GM19463 (cell line): ENCODE measurements around the gene TFAP2E.
A peak's percentile ranks its signal among the peaks of the same experiment; 100 is the strongest.

Source experiments
- ATAC-seq: cut with Tn5 transposase; IDR thresholded peaks from one replicate; pipeline ENCODE4 v1.9.1; 2021; ENCODE audit warnings: mild to moderate bottlenecking, moderate library complexity; ENCODE audit not compliant: unreplicated experiment

TFAP2E gene

DNA sequence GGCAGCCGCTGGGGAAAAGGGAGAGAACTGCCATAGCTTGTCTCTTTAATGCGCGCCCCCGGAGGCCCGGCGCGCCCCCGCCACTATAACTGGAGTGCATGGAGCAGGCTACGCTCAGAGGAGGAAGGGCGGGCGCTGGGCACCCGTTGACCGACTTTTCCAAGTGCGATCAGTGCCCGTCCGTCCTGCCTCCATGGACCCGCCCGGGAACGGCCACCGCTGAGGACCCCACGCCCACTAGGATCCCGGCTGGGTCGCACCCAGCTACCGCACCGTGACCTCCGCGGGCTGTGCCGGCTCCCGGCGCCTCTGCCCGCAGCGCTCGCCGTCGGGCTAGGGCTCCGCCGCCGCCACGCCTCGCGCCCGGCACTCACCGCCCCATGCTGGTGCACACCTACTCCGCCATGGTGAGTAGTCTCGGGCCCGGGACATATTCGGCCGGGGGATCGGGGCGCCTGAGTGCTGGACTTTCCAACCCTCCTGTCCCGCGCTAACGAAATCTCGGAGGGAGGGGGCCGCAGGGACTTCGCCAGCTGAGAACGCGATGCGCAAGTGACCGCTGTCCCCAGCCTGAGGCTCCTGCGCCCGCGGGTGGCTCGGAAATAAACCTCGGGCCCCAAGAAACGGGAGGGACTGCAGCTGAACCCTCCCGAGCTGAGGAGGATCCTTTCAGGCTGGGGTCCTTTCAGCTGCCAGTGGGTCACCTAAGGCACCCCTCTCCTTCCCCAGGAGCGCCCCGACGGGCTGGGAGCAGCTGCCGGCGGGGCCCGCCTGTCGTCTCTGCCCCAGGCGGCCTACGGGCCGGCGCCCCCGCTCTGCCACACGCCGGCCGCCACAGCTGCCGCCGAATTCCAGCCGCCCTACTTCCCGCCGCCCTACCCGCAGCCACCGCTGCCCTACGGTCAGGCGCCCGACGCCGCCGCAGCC, at the start of gene TFAP2E:
Gene TFAP2E (plus strand): TSS at position 117 of the 927 bp plus-strand sequence. CDS start 264 bp downstream, at position 381.
- no peak for ATAC-seq

DNA sequence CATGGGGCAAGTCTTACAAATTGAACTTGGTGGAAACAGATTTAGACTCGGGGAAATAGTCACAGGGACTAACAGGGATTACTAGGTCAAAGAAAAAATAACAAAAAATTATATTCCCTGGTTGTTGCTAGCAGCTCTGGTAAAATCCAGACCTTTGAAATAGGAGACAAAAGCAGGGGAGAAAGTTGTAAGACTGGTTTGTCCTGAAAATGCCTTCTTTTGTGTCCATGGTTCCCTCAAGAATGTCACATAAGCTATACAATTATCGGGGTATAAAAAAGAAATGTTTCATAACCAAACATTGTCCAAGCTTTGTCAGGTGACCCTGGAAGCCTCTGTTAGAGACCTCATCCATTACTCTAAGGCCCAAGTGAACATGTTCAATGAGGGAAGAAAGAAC, 49.0 kb upstream of the TFAP2E start:
- ATAC-seq = no peak

DNA sequence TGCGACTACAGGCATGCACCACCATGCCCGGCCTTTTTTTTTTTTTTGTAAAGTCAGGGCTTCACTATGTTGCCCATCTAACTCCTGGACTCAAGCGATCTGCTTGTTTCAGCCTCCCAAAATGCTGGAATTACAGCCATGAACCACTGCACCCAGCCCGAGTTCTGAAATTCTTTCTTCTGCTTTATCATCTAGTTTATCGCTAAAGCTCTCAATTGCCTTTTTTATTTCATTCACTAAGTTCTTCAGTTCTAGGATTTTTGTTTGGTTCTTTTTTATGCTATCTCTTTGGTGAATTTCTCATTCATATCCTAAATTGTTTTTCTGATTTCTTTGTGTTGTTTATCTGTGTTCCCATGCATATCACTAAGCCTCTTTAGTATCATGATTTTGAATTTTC, 42.9 kb upstream of the TFAP2E start:
- ATAC-seq = no peak

DNA sequence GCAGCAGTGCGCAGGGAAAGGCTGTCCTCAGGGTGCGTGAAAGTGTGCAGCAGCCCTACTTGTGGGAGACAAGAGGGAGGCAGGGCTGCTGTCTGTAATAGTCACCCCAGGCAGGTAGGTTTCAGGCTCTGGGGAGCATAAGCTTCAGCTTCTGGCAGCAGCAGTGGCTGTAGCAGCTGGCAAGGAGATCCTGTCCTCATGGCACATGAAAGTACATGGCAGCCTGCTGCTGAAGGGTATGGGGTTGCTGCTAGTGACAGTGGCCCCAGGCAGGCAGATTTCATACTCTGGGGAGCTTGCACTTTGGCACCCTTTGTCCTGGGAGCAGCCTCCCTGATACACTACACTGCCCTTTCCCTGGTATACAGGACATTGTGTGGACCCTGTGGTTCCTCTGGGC, 42.2 kb upstream of the TFAP2E start:
- no peak for ATAC-seq

DNA sequence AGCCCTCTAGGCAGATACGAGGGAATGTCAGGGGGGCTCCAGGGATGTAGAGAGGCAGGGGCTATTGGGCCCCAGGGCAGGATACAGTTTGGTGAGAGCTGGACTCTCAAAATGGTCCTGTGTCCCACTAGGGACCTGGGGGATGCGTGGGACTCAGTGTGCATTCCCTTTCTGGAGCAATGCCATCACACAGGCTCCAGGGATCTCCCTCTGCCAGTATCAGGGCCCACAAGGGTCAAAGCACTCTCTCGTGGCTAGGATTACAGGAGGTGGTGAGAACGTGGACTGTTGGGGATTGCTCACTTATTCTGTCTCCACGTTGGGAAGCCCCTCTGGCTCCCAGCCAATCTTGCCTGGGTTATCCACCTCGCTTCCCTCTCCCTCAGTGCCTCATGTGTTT, 41.7 kb upstream of the TFAP2E start:
- no peak for ATAC-seq

DNA sequence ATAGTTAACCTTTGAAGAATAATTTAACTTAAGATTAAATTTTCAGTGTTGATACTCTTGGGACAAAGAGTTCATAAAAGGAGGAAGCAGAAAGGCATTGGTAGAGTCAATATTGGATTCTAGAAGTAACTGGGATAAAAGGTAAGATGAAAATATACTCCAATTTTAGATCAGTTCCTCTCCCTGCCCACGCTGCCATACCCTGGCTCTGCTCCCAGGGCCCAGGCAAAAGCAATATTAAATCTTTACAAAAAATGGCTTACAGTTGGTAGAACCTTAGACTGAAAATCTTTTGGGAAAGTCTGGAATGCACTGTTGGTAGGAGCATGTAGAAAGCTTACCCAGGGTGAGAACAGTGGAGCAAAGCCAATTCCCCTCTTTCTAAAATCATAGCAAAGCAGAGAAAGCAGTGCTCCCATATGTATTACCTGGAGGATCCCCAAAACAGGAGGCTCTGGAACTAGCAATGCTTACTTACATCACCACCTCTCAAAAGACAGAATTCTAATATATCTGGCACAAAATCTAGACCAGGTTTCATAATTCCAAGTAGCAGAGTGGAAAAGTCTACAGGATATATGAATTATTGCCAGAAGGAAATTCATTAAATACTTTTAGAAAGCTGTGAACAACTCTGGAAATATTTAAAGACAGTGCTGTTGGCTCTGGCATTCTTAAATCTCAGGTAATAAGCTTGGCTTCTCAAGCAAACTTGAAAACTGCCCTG, 40.5 kb upstream of the TFAP2E start:
- no peak for ATAC-seq

DNA sequence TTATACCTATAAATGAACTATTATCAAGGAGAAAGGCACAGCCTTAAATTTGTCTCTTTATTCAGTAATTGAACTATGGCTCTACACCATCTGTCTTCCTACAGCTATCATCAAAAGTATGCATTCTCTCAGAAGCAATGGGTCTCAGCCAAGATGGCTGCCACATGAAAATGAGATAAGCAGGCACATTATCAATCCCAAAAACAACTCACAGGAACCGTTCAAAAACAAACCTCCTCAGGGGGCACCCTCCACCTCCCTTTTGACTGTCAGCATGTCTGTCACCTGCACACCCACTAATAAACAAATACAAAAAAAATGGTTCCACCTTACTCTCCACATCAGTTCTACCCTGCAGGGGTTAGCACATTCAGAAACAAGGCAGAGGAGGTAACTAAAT, 39.5 kb upstream of the TFAP2E start:
- no peak for ATAC-seq

DNA sequence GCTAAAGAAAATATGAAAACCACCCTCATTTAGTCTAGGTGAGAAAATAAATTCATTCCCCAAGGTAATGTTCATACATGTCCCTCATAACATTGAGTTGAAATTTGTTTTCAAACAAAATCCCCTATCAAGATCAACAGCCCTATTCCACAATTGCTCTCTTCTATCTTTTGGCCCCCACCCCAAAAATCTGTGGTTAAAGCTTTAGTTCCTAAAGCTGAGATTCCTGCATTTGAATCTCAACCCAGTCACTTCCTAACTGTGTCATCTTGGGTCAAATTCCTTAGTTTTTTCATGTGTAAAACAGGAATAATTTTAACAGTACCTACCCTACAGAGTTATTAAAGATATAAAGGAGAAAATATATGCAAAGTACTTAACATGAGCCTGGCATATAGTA, 37.9 kb upstream of the TFAP2E start:
- ATAC-seq = no peak

DNA sequence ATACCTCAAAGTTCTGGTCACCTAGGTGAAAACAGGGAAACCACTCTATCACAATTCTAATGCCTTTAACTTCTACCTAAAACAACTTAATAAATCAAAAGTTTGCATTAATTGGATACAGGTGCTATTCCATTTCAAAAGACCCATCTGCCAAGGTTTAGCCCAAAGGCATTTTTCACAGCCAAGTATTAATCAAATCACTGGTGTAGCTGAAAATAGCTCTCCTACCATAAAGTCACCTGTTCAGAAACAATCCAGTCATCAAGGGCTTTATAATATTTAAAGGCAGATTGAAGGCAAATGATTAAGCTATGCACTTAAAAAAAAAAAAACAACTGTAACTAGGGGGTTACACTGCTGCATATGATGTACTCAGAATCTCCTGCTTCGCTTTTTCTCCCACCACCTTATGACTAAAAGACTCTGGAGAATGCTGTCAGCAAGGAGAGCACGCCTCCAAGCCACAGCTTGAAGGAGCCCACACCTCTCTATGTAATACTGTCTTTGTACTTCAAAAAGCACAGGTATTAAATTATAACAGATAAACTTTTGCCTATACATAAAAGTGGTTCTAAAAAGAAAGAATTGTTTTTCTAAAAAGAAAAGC, 36.5 kb upstream of the TFAP2E start:
- no peak for ATAC-seq

DNA sequence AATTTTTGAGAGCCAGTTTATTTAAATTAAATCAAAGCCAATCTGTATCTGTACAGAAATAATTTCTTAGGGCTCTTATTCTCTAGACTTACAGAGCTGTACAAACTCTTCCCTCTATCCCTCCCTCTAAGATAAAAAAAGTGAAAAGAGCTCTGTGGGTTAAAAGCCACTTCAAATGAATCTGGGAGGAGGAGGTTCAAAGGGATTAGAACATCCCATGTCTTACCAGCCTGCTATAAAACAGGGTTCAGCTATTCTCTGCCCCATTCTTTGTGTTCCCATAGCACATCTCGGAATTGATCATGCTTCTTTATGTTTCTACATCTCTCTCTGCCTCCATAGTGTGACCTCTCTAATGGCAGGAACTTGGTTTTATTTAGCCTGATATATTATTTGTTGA, 35.3 kb upstream of the TFAP2E start:
- ATAC-seq = no peak

DNA sequence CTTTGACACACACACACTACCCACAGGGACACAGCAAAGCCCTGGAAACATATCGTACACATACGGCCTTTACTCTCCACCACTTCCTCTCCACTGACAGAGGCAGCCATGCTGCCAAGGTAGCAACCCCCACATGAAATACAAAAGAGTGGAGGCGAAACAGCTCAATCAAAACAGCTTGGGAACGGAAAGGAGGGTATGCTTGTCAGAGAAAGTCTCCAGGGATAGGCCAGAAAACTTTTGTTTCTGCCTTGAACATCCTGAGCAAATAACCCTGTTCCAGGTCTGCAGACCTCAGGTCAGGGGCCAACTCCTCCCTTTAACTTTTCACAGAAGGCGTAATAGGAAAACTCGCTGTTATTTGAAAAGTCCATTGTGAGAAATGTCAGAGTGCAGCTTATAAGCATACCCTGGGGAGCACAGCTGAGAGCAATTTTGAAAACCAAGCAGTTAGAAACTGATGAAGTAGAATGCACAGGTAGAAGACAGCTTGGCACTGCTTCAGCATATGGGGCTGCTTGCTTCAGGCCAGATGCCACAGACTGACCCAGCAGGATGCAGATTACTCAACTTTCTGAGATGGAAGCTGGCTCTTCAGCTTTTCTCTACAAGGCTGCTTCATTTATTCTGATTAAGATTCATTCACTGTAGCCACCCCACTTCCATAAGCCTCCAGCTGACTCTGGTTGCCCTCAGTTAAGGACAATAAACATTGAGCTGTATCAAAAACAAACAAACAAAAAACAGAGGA, 33.9 kb upstream of the TFAP2E start:
- peak; percentile 56 for ATAC-seq

DNA sequence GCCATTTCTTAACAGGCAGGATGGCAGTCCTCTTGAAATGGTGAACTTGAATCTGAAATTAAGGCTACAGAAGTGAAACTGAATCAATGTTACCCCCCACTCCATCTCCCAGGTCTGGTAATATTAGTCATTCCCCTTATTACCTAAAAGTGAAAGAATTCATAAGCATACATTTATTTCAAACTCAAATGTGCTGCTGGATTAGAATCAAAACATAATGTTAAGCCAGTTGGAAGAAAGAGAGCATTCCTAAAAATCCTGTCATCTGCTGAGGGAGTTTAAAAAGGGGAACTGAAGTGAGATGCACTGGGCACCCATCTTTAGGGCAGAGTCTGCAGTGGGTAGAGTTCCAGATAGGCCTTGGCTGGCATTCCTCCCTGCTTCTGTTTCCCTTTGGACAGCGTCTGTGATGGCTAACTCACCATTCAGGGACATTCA, 33.3 kb upstream of the TFAP2E start:
- no peak for ATAC-seq

DNA sequence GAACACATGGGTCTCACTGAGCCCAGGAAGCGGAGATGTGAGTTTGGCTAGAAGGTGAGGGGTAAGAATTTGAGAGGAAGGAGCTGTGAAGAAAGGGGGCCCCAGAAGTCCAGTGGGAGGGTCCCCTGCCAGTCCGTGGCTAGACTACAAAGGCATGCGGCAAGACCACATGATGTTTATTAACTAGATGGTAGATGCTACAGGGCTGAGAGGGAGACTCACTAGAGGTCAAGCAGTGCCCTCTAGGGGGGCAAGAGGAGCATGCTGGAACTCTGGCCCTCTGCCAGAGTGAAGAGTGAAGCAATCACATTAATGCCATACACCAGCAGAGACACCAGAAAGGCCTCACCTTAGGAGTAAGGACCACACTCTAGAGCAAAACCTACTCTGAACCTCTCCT, 28.1 kb upstream of the TFAP2E start:
- ATAC-seq = no peak

DNA sequence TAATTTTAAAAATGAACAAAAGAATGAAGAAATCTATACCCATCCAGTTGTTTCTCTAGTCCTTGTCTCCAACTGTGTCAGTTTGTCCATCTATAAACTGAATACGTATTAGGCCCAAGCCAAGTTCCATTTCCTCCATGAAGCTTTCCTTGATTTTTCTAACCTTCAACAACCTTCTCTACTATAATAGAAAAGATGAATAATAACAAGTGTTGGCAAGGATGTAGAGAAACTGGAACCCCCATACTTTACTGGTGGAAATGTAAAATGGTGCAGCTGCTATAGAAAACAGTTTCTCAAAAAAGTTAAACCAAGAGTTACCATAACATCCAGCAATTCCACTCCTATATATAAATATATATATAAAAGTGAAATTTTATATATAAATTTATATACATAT, 26.5 kb upstream of the TFAP2E start:
- no peak for ATAC-seq

DNA sequence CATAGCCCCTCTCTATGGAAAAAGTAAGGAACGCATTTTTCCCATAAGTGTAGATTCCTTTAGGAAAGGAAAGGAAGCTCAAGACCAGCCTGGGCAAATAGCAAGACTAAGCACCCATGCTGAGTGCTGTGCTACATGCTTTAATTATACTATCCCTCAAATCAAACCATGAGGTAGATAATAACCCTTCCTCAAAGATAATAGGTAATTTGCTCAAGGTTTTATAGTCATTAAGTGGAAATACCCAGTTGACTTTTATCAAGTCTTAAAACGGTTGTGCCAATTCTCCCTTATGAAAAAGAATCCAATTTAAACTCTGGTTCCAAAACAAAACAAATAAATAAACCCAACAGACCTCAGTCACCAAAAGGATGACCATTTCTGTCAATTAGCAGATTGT, 19.3 kb upstream of the TFAP2E start:
- no peak for ATAC-seq

DNA sequence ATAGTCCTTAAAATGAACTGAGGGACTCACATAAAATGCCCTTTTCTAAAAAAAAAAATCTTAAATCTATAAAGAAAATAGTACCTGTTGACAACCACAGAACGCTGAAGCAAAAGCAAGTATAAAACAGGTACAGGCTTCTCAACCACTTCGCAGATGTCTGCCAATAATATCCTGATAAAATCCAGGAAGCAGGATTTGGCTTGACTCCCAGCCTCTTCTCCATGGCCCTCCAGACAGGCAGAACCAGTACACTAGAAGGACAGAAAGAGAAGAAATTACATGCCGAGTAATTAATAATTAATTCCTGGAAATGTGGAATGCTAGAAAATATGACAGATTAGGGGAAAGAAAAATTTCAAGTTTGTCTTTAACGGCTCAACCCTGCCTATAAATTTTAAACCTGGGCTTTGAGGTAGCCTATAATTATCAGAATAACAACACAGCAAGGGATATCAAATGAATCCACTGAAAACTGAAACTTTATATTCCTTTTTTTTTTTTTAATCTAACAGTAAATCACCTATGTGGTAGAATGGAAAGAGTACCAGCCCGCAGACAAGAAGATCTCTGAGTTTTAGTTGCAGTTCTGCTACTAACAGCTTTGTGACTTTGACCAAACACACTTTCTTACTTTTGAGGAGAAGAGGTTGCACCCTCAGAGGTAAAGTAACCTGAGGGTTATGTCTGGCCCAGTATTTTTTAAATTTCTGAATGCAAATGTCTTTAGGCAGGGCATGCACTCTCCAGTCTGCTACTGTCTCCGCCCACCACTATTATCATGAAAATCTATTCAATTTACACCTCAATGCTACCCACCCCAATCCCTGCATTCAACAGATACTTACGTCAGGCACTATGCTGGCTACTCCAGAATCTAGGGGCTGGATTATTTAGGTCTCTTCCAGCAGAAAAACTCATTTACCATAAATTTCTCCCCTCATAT, 18.6 kb upstream of the TFAP2E start:
- ATAC-seq = no peak

DNA sequence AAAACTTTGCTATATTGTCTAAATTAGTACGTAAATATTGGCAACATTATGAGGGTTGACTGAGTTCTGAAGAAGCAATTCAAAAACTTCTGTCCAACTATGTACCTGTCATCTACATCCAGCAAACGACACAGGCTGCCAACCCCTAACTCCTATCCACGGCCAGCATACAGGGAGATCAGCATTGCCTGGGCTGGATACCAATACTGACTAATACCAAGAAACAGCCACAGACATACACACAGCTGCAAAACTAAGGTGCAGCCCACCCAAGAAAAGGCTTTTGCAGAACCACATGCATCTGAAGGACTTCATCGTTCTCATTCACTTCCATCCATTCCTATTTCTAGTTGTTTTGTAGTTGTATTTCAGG, 17.9 kb upstream of the TFAP2E start:
- no peak for ATAC-seq

DNA sequence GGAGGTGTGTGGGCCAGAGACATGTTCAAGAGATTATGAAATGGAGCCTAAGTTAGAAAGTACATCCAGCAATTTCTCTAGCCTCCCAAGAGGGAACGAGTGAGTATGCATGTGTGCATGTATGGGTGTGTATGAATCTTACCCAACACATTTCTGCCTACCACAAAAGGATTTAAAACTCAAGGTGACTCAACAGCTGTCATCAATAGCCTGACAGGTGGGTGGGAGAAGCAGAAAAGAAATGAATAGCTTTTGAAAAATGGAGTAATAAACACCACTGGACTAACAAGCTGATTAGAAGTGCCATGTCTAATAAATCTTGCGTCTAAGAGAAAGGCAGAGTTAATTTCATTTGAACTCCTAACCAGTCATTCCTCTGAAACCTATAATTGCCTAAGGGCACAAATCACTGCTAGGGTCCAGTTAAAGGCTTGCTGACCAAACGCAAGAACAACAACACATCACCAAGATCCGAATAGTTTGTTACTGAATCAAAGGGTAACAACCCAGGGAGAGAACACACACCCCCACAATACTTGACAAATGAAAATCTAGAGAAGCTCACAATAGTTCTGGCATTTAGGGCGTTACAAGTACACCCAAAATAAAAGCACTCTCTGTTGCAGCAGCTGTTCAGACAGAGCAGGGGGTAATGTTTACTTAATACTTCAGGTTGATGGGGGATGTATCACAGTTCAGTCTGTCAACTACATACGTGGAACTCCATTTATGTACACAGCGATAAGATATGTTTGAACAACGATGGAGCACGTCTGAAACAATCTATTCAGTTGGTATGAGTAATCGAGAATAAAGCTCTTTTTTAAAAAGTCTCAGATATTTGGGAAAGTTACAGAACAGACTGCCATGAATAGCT, 17.3 kb upstream of the TFAP2E start:
- ATAC-seq = no peak
